CD4-positive, alpha-beta memory T cell (primary cell): ENCODE results near the gene MRTFA. TPM values are rescaled to one million over a fixed set of nuclear protein-coding genes. Genes with fewer than 3 reads are reported as not detected.

Source experiments
- CTCF ChIA-PET: fragments of 350-600 bp; sonication (Branson Sonifier 250); formaldehyde crosslinking; loops from one replicate; lab custom pipeline; 2021; ENCODE audit warnings: inconsistent platforms; ENCODE audit not compliant: partially characterized antibody; lab: Charles Lee
- POLR2A ChIA-PET: fragments of 350-600 bp; sonication (Branson Sonifier 250); formaldehyde crosslinking; loops from one replicate; lab custom pipeline; 2021; ENCODE audit not compliant: partially characterized antibody; lab: Charles Lee
- DNase-seq, 5 donors: peaks; one replicate each; pipeline versions ENCODE4 v3.0.0 to v3.0.0-alpha.2; 2020 to 2022; ENCODE audit warnings: mixed read lengths in 1 of 5
- H3K27ac ChIP-seq: one replicate; pipeline ENCODE4 v1.7.0; 2013; ENCODE audit warnings: low read depth, low read length
- H3K27me3 ChIP-seq: 2 replicates; pipeline ENCODE4 v1.7.0; 2013; ENCODE audit warnings: mild to moderate bottlenecking, low read length, moderate library complexity; ENCODE audit not compliant: insufficient read depth
- H3K36me3 ChIP-seq: 2 replicates; pipeline ENCODE4 v1.7.0; 2013; ENCODE audit warnings: mild to moderate bottlenecking, low read length, moderate library complexity; ENCODE audit not compliant: insufficient read depth
- H3K4me1 ChIP-seq: 2 replicates; pipeline ENCODE4 v1.7.0; 2013; ENCODE audit warnings: mild to moderate bottlenecking, low read length, moderate library complexity; ENCODE audit not compliant: insufficient read depth
- H3K4me3 ChIP-seq, 2 donors: one replicate each; pipeline ENCODE4 v1.7.0; 2013; ENCODE audit warnings: low read length in 2 of 2, mild to moderate bottlenecking in 1 of 2
- H3K9me3 ChIP-seq, 2 donors: one replicate each; pipeline ENCODE4 v1.7.0; 2013; ENCODE audit warnings: low read length in 2 of 2, control low read depth in 1 of 2; ENCODE audit not compliant: control insufficient read depth in 1 of 2
- H3K27ac Mint-ChIP-seq, 7 donors: one replicate each; pipeline ENCODE4 v1.8.0; 2020 to 2021; ENCODE audit warnings: mixed read lengths in 7 of 7, mild to moderate bottlenecking in 6 of 7, inconsistent platforms in 3 of 7, moderate library complexity in 3 of 7
- H3K27me3 Mint-ChIP-seq, 2 donors: one replicate each; pipeline ENCODE4 v1.8.0; 2020 to 2021; ENCODE audit warnings: mixed read lengths in 2 of 2
- H3K36me3 Mint-ChIP-seq, 2 donors: one replicate each; pipeline ENCODE4 v1.8.0; 2020 to 2021; ENCODE audit warnings: mixed read lengths in 2 of 2, inconsistent platforms in 1 of 2, mild to moderate bottlenecking in 1 of 2
- H3K4me1 Mint-ChIP-seq, 4 donors: one replicate each; pipeline ENCODE4 v1.8.0; 2020 to 2021; ENCODE audit warnings: mixed read lengths in 4 of 4, mild to moderate bottlenecking in 1 of 4
- H3K4me3 Mint-ChIP-seq, 8 donors: one replicate each; pipeline ENCODE4 v1.8.0; 2020 to 2021; ENCODE audit warnings: mixed read lengths in 8 of 8, mild to moderate bottlenecking in 7 of 8, moderate library complexity in 6 of 8, inconsistent platforms in 3 of 8
- H3K9me3 Mint-ChIP-seq, 8 donors: one replicate each; pipeline ENCODE4 v1.8.0; 2020 to 2021; ENCODE audit warnings: mixed read lengths in 8 of 8, mild to moderate bottlenecking in 5 of 8, inconsistent platforms in 3 of 8, moderate library complexity in 1 of 8
- intact Hi-C: fragments of 100-400 bp; cut with micrococcal nuclease; formaldehyde crosslinking; loops from one replicate; pipeline ENCODE4 v1.15.1; 2023
- polyA plus RNA-seq, 2 donors: library from polyadenylated mRNA; unstranded; fragments of 300-500 nt; fragmentation: Illumina TruSeq; gene quantifications; one replicate each; pipeline ENCODE4 v1.2.3, GENCODE V29; 2021
- total RNA-seq, 2 experiments: library from RNA; stranded (reverse); gene quantifications; one replicate each; pipeline ENCODE4 v1.2.3, GENCODE V29; 2021

MRTFA gene
- total and polyA plus RNA-seq, 4 experiments from 2014 or later, result 5.3 to 91.6 (median 50.9) TPM

GRCh38 chr22:40403651-40404050 is 232.9 kb downstream of the MRTFA start:
- DNase-seq, result no peak
- intact Hi-C loops, result no loop called here
- H3K27ac Mint-ChIP-seq, result peak overlapping the region; percentile 63 to 86 (median 79)
- peaks cover 42% of the 10 kb centered on the region for H3K36me3 ChIP-seq
- H3K9me3 ChIP-seq, result no peaks in the 10 kb centered on the region
- H3K27me3 Mint-ChIP-seq, result no peaks in the 10 kb centered on the region
- no peaks in the 10 kb centered on the region for H3K27me3 ChIP-seq
- H3K4me3 Mint-ChIP-seq, result peak overlapping the region in 6 of 8 donors; percentile 29 to 65 (median 46)
- peaks cover 0 to 3% (median 0%) of the 10 kb centered on the region in 8 donors for H3K9me3 Mint-ChIP-seq
- ChIA-PET CTCF (interaction anchor here (1.3 kb wide), 1 partner anchor 33 kb away, joined by 3 read pairs; no protein-coding TSS in a partner anchor), POLR2A (no interaction called here)
- H3K36me3 Mint-ChIP-seq, result peaks cover 20 to 53% of the 10 kb centered on the region in 2 donors
- peaks cover 56% of the 10 kb centered on the region for H3K4me1 ChIP-seq
- H3K4me1 Mint-ChIP-seq, result peaks cover 40 to 60% (median 51%) of the 10 kb centered on the region in 4 donors
- no peak overlapping the region for H3K27ac ChIP-seq
- no peak overlapping the region for H3K4me3 ChIP-seq

- POLR2A ChIA-PET, result no interaction called here
- no peaks in the 10 kb centered on the region for H3K27me3 Mint-ChIP-seq
- H3K4me1 Mint-ChIP-seq, result peaks cover 43 to 65% (median 55%) of the 10 kb centered on the region in 4 donors
Measured at GRCh38 chr22:40403141-40403540, 233.4 kb downstream of the MRTFA start.

GRCh38 chr22:40401981-40402406 is 234.5 kb downstream of the MRTFA start:
- POLR2A ChIA-PET, result interaction anchor here (2.0 to 3.8 kb wide), 3 partner anchors 10 to 32 kb away, joined by 8 to 16 read pairs (median 11); partner anchors contain the start of gene SGSM3
- H3K4me1 ChIP-seq, result peaks cover 69% of the 10 kb centered on the region
- no peaks in the 10 kb centered on the region for H3K27me3 ChIP-seq
- Mint-ChIP-seq H3K36me3 (peaks cover 20 to 37% of the 10 kb centered on the region in 2 donors), H3K27ac (peak overlapping the region; percentile 65 to 94 (median 86)), H3K9me3 (peaks cover 0 to 7% (median 0%) of the 10 kb centered on the region in 8 donors), H3K4me3 (peak overlapping the region; percentile 70 to 90 (median 84)), H3K27me3 (no peaks in the 10 kb centered on the region), H3K4me1 (peaks cover 49 to 74% (median 63%) of the 10 kb centered on the region in 4 donors)
- DNase-seq, result no peak
- intact Hi-C loops, result no loop called here
- peak overlapping the region in 1 of 2 donors; percentile 23 for H3K4me3 ChIP-seq
- peaks cover 31% of the 10 kb centered on the region for H3K36me3 ChIP-seq
- CTCF ChIA-PET, result interaction anchor here (1.5 kb wide), 1 partner anchor 20 kb away, joined by 3 read pairs; no protein-coding TSS in a partner anchor
- no peaks in the 10 kb centered on the region for H3K9me3 ChIP-seq
- H3K27ac ChIP-seq, result peak overlapping the region; percentile 0

More at GRCh38 chr22:40403141-40403540, 233.4 kb downstream of the MRTFA start:
- Mint-ChIP-seq H3K27ac (peak overlapping the region in 6 of 7 donors; percentile 63 to 86 (median 78)), H3K36me3 (peaks cover 20 to 49% of the 10 kb centered on the region in 2 donors), H3K9me3 (peaks cover 0 to 3% (median 0%) of the 10 kb centered on the region in 8 donors), H3K4me3 (peak overlapping the region in 7 of 8 donors; percentile 11 to 86 (median 29))
- Histone ChIP-seq H3K4me3 (no peak overlapping the region), H3K4me1 (peaks cover 61% of the 10 kb centered on the region), H3K9me3 (no peaks in the 10 kb centered on the region), H3K36me3 (peaks cover 41% of the 10 kb centered on the region), H3K27me3 (no peaks in the 10 kb centered on the region), H3K27ac (no peak overlapping the region)
- intact Hi-C loops, result no loop called here
- DNase-seq, result no peak
- CTCF ChIA-PET, result no interaction called here

- Mint-ChIP-seq H3K27me3 (no peaks in the 10 kb centered on the region), H3K27ac (peak overlapping the region; percentile 65 to 94 (median 86)), H3K4me1 (peaks cover 52 to 79% (median 66%) of the 10 kb centered on the region in 4 donors), H3K4me3 (peak overlapping the region; percentile 70 to 90 (median 84)), H3K36me3 (peaks cover 20 to 39% of the 10 kb centered on the region in 2 donors), H3K9me3 (peaks cover 0 to 7% (median 0%) of the 10 kb centered on the region in 8 donors)
- intact Hi-C loops, result no loop called here
- H3K4me1 ChIP-seq, result peaks cover 74% of the 10 kb centered on the region
- H3K4me3 ChIP-seq, result peak overlapping the region in 1 of 2 donors; percentile 23
- H3K9me3 ChIP-seq, result no peaks in the 10 kb centered on the region
- no peaks in the 10 kb centered on the region for H3K27me3 ChIP-seq
- H3K36me3 ChIP-seq, result peaks cover 28% of the 10 kb centered on the region
- peak; percentile 57 to 83 (median 65) for DNase-seq
- ChIA-PET POLR2A (interaction anchor here (0.9 to 3.8 kb wide), 5 partner anchors 7 to 31 kb away, joined by 3 to 16 read pairs (median 8); partner anchors contain the start of gene SGSM3), CTCF (interaction anchor here (1.5 kb wide), 1 partner anchor 20 kb away, joined by 3 read pairs; no protein-coding TSS in a partner anchor)
- peak overlapping the region; percentile 0 for H3K27ac ChIP-seq
Measured at GRCh38 chr22:40401532-40401931, 235.0 kb downstream of the MRTFA start.

GRCh38 chr22:40400159-40400558 is 236.4 kb downstream of the MRTFA start:
- Mint-ChIP-seq H3K4me1 (peaks cover 60 to 89% (median 74%) of the 10 kb centered on the region in 4 donors), H3K36me3 (peaks cover 28 to 35% of the 10 kb centered on the region in 2 donors), H3K27me3 (no peaks in the 10 kb centered on the region), H3K4me3 (peak overlapping the region; percentile 74 to 88 (median 80)), H3K27ac (peak overlapping the region; percentile 84 to 94 (median 90)), H3K9me3 (peaks cover 0 to 8% (median 0%) of the 10 kb centered on the region in 8 donors)
- peak overlapping the region; percentile 33 for H3K27ac ChIP-seq
- H3K27me3 ChIP-seq, result no peaks in the 10 kb centered on the region
- peak overlapping the region in 1 of 2 donors; percentile 5 for H3K4me3 ChIP-seq
- H3K36me3 ChIP-seq, result peaks cover 15% of the 10 kb centered on the region
- DNase-seq, result peak; percentile 61 to 74 (median 65)
- intact Hi-C loops, result loop anchor here (1.0 kb wide), 2 partner anchors 15 to 30 kb away; partner anchors contain the start of gene SGSM3
- ChIA-PET CTCF (interaction anchor here (1.5 to 1.8 kb wide), 2 partner anchors 15 to 36 kb away, joined by 3 to 6 read pairs; no protein-coding TSS in a partner anchor), POLR2A (interaction anchor here (0.5 to 3.8 kb wide), 11 partner anchors 8 to 356 kb away, joined by 3 to 16 read pairs (median 4); partner anchors contain the start of gene SGSM3)
- H3K9me3 ChIP-seq, result no peaks in the 10 kb centered on the region
- H3K4me1 ChIP-seq, result peaks cover 75% of the 10 kb centered on the region

GRCh38 chr22:40399621-40400020 is 236.9 kb downstream of the MRTFA start:
- no peak for DNase-seq
- peaks cover 10% of the 10 kb centered on the region for H3K36me3 ChIP-seq
- Mint-ChIP-seq H3K4me1 (peaks cover 60 to 95% (median 77%) of the 10 kb centered on the region in 4 donors), H3K9me3 (peaks cover 0 to 8% (median 0%) of the 10 kb centered on the region in 8 donors), H3K27ac (peak overlapping the region; percentile 84 to 94 (median 90)), H3K36me3 (peaks cover 30 to 31% of the 10 kb centered on the region in 2 donors), H3K4me3 (peak overlapping the region in 7 of 8 donors; percentile 74 to 88 (median 80)), H3K27me3 (no peaks in the 10 kb centered on the region)
- H3K27me3 ChIP-seq, result no peaks in the 10 kb centered on the region
- peaks cover 80% of the 10 kb centered on the region for H3K4me1 ChIP-seq
- H3K27ac ChIP-seq, result peak overlapping the region; percentile 33
- H3K9me3 ChIP-seq, result no peaks in the 10 kb centered on the region
- CTCF ChIA-PET, result interaction anchor here (0.9 to 2.1 kb wide), 5 partner anchors 14 to 88 kb away, joined by 3 to 10 read pairs (median 4); no protein-coding TSS in a partner anchor
- peak overlapping the region in 1 of 2 donors; percentile 5 for H3K4me3 ChIP-seq
- intact Hi-C loops, result loop anchor here (1.0 kb wide), 2 partner anchors 14 to 29 kb away; partner anchors contain the start of gene SGSM3
- POLR2A ChIA-PET, result interaction anchor here (0.5 to 3.8 kb wide), 7 partner anchors 8 to 356 kb away, joined by 3 to 16 read pairs (median 4); partner anchors contain the start of gene SGSM3
